Mesenchymal stem cell (in vitro differentiated cells and primary cell): ENCODE results near the gene RPA1.

ENCODE experiments used
- DNase-seq: peaks from one replicate; pipeline ENCODE4 v3.0.0-alpha.2; 2013
- H2AFZ ChIP-seq: one replicate; pipeline ENCODE4 v1.6.1; 2013; ENCODE audit warnings: low read depth, mild to moderate bottlenecking, control low read depth, inconsistent platforms, low read length, moderate library complexity
- H2AK5ac ChIP-seq: 2 replicates; pipeline ENCODE4 v1.6.1; 2013; ENCODE audit warnings: low read length, moderate library complexity, mild to moderate bottlenecking, inconsistent platforms; ENCODE audit not compliant: severe bottlenecking
- H2BK120ac ChIP-seq: one replicate; pipeline ENCODE4 v1.6.1; 2013; ENCODE audit warnings: low read depth, mild to moderate bottlenecking, inconsistent platforms, low read length, moderate library complexity
- H2BK12ac ChIP-seq, 2 experiments: one replicate each; pipeline ENCODE4 v1.6.1; 2013; ENCODE audit warnings: inconsistent platforms in 2 of 2, low read length in 2 of 2, mild to moderate bottlenecking in 2 of 2, moderate library complexity in 2 of 2, control low read depth in 1 of 2
- H2BK15ac ChIP-seq: one replicate; pipeline ENCODE4 v1.6.1; 2013; ENCODE audit warnings: mild to moderate bottlenecking, low read depth, inconsistent platforms; ENCODE audit not compliant: poor library complexity, severe bottlenecking
- H2BK5ac ChIP-seq: 2 replicates; pipeline ENCODE4 v1.6.1; 2013; ENCODE audit warnings: low read depth, mild to moderate bottlenecking, low read length, control low read depth, inconsistent platforms; ENCODE audit not compliant: poor library complexity, severe bottlenecking
- H3K14ac ChIP-seq, 2 experiments: one replicate each; pipeline ENCODE4 v1.6.1; 2013; ENCODE audit warnings: inconsistent platforms in 2 of 2, low read length in 2 of 2, control low read depth in 1 of 2, mild to moderate bottlenecking in 1 of 2, moderate library complexity in 1 of 2
- H3K18ac ChIP-seq, 2 experiments: one replicate each; pipeline ENCODE4 v1.6.1; 2013; ENCODE audit warnings: inconsistent platforms in 2 of 2, low read length in 2 of 2, control low read depth in 1 of 2, low read depth in 1 of 2, mild to moderate bottlenecking in 1 of 2
- H3K23ac ChIP-seq, 2 experiments: one replicate each; pipeline ENCODE4 v1.6.1; 2013; ENCODE audit warnings: inconsistent platforms in 2 of 2, low read length in 2 of 2, mild to moderate bottlenecking in 2 of 2, moderate library complexity in 2 of 2, control low read depth in 1 of 2
- H3K27ac ChIP-seq: 2 replicates; pipeline ENCODE4 v1.5.1; 2013; ENCODE audit warnings: mild to moderate bottlenecking, moderate library complexity, low read length, control low read depth, inconsistent platforms; ENCODE audit not compliant: poor library complexity, severe bottlenecking
- H3K27me3 ChIP-seq, 2 experiments: 2 replicates each; pipeline versions ENCODE4 v1.6.1 to v1.7.0; 2013; ENCODE audit warnings: low read length in 2 of 2, mild to moderate bottlenecking in 2 of 2, moderate library complexity in 2 of 2, control low read depth in 1 of 2, inconsistent platforms in 1 of 2; ENCODE audit not compliant: control insufficient read depth in 1 of 2, insufficient read depth in 1 of 2
- H3K36me3 ChIP-seq, 2 experiments: 2 replicates each; pipeline versions ENCODE4 v1.6.1 to v1.7.0; 2013; ENCODE audit warnings: low read length in 2 of 2, control low read depth in 1 of 2, inconsistent platforms in 1 of 2, low read depth in 1 of 2, mild to moderate bottlenecking in 1 of 2; ENCODE audit not compliant: insufficient read depth in 2 of 2, control insufficient read depth in 1 of 2
- H3K4ac ChIP-seq, 2 experiments: one replicate each; pipeline ENCODE4 v1.6.1; 2013; ENCODE audit warnings: inconsistent platforms in 2 of 2, low read length in 2 of 2, mild to moderate bottlenecking in 2 of 2, moderate library complexity in 2 of 2, control low read depth in 1 of 2, low read depth in 1 of 2
- H3K4me1 ChIP-seq: 2 replicates; pipeline ENCODE4 v1.6.1; 2013; ENCODE audit warnings: low read depth, low read length, control low read depth; ENCODE audit not compliant: control insufficient read depth, insufficient read depth
- H3K4me2 ChIP-seq: 2 replicates; pipeline ENCODE4 v1.6.1; 2013; ENCODE audit warnings: low read length, mild to moderate bottlenecking, inconsistent platforms; ENCODE audit not compliant: poor library complexity, severe bottlenecking
- H3K4me3 ChIP-seq, 2 experiments: 2 replicates each; pipeline versions ENCODE4 v1.5.1 to v1.7.0; 2013; ENCODE audit warnings: low read length in 2 of 2, mild to moderate bottlenecking in 2 of 2, control low read depth in 1 of 2, low read depth in 1 of 2; ENCODE audit not compliant: insufficient read depth in 1 of 2
- H3K79me1 ChIP-seq: replicated peaks from 2 replicates; pipeline ENCODE4 v1.6.1; 2013; ENCODE audit warnings: mild to moderate bottlenecking, control low read depth, low read length, inconsistent platforms; ENCODE audit not compliant: poor library complexity, severe bottlenecking
- H3K9ac ChIP-seq: 2 replicates; pipeline ENCODE4 v1.7.0; 2013; ENCODE audit warnings: mild to moderate bottlenecking, low read length, moderate library complexity
- H3K9me3 ChIP-seq: 2 replicates; pipeline ENCODE4 v1.7.0; 2013; ENCODE audit warnings: mild to moderate bottlenecking, low read length; ENCODE audit not compliant: control insufficient read depth
- H4K8ac ChIP-seq: one replicate; pipeline ENCODE4 v1.6.1; 2013; ENCODE audit warnings: inconsistent platforms, mild to moderate bottlenecking, low read length, moderate library complexity
- H4K91ac ChIP-seq: one replicate; pipeline ENCODE4 v1.6.1; 2013; ENCODE audit warnings: mild to moderate bottlenecking, low read length, inconsistent platforms
- WGBS: methylation state at CpG from one replicate; pipeline ENCODE4 v1.1.7; 2013; ENCODE audit warnings: mixed read lengths; 5-methylcytosine and 5-hydroxymethylcytosine counted together

Gene RPA1

GRCh38 chr17:1783834-1784611, 45.8 kb upstream of the RPA1 start:
- H3K4me1 ChIP-seq = peaks cover 26% of the 10 kb centered on the region
- DNase-seq = peak; percentile 85
- peak overlapping the region; percentile 71 for H2AK5ac ChIP-seq

DNA sequence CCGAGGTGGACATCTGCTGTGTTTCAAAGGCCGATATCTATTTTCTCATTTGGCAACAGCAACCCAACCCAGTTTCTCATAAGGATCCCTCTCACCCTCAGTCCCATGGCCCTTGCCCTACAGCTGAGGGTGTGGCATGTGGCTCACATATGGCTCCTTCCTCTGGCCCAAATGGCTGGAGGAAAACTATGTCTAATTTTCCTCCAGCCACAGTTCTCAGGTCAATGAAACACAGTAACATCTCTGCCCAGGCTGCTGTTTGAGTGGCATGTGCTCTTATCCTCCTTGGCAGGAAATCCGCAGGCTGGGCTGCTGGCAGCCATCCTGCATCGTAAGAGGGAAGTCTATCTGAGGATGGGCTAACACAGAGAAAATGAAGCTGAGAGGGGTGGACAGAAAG, 43.9 kb upstream of the RPA1 start:
- Histone ChIP-seq H2AK5ac (peak overlapping the region; percentile 31), H3K36me3 (peaks cover 14 to 35% of the 10 kb centered on the region in 2 experiments), H3K27ac (no peak overlapping the region)

More at GRCh38 chr17:1783834-1784611, 45.8 kb upstream of the RPA1 start:
- H3K4me2 ChIP-seq = no peak overlapping the region
- H2BK120ac ChIP-seq = no peak overlapping the region
- no peak overlapping the region for H2BK5ac ChIP-seq
- no peak overlapping the region for H3K27ac ChIP-seq
- peak overlapping the region; percentile 43 for H4K8ac ChIP-seq
- H3K4ac ChIP-seq = peak overlapping the region in 1 of 2 experiments; percentile 35
- 73% methylated on average over 16 of the region's 16 CpGs for WGBS
- no peak overlapping the region for H2AFZ ChIP-seq
- peak overlapping the region; percentile 96 to 97 for H2BK12ac ChIP-seq
- peak overlapping the region; percentile 28 for H4K91ac ChIP-seq
- H3K14ac ChIP-seq = no peak overlapping the region
- H3K9ac ChIP-seq = peak overlapping the region; percentile 82
- H3K18ac ChIP-seq = peak overlapping the region; percentile 19 to 42
- H3K27me3 ChIP-seq = no peaks in the 10 kb centered on the region
- H3K9me3 ChIP-seq = no peaks in the 10 kb centered on the region
- peaks cover 17% of the 10 kb centered on the region for H3K79me1 ChIP-seq
- no peak overlapping the region for H3K23ac ChIP-seq
- no peak overlapping the region for H2BK15ac ChIP-seq
- H3K4me3 ChIP-seq = peak overlapping the region in 1 of 2 experiments; percentile 65
- peaks cover 14 to 35% of the 10 kb centered on the region in 2 experiments for H3K36me3 ChIP-seq

GRCh38 chr17:1786708-1787107, 43.1 kb upstream of the RPA1 start:
- DNase-seq = no peak
- H4K91ac ChIP-seq = no peak overlapping the region
- WGBS = 88% methylated on average over 7 of the region's 7 CpGs

More for the DNA sequence above, 43.9 kb upstream of the RPA1 start:
- Histone ChIP-seq H3K23ac (no peak overlapping the region), H3K79me1 (peaks cover 17% of the 10 kb centered on the region), H3K9me3 (no peaks in the 10 kb centered on the region), H4K91ac (peak overlapping the region; percentile 34), H3K4me2 (no peak overlapping the region), H2BK12ac (peak overlapping the region; percentile 20 to 23), H3K18ac (peak overlapping the region in 1 of 2 experiments; percentile 34), H3K4me1 (peaks cover 26% of the 10 kb centered on the region), H3K9ac (peak overlapping the region; percentile 78), H2BK15ac (peak overlapping the region; percentile 15), H2BK120ac (peak overlapping the region; percentile 27), H3K27me3 (no peaks in the 10 kb centered on the region), H2AFZ (no peak overlapping the region), H3K4me3 (no peak overlapping the region), H3K14ac (no peak overlapping the region), H3K4ac (peak overlapping the region in 1 of 2 experiments; percentile 2), H4K8ac (no peak overlapping the region), H2BK5ac (no peak overlapping the region)
- 96% methylated on average over 4 of the region's 4 CpGs for WGBS
- DNase-seq = no peak

DNA sequence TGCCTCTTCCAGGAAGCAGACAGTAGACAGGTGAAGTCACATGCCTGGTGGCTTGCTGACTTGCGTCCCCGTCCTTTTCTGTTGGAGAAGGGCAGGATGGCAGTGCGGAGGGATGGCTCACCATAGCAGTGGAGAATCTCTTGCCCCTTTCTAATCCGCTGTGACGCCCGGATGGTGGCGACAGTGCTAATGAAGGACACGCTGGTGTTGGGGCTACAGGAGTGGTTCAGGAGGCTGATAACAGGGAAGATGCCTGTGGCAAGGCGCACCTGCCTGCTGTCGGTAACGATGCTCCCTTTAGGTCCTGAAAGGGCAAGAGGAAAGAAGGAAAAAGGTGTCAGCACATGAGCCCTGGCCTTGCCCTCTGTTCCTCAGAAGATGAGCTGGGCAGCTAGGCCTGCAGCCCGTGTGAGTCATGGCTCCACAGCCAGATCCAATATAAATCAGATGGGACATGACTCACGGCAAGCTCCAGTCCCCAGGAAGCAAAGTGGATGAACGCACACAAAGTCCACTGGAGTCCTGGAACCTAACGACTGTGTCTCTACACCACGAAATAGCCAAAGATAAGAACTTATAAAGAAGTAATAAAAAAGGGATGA, 42.4 kb upstream of the RPA1 start:
- Histone ChIP-seq H3K36me3 (peaks cover 4 to 26% of the 10 kb centered on the region in 2 experiments), H3K18ac (peak overlapping the region; percentile 14 to 91), H3K4me3 (peak overlapping the region in 1 of 2 experiments; percentile 12), H2BK15ac (no peak overlapping the region), H4K8ac (peak overlapping the region; percentile 20), H2AFZ (no peak overlapping the region), H4K91ac (peak overlapping the region; percentile 8), H3K14ac (peak overlapping the region in 1 of 2 experiments; percentile 30), H3K4me1 (peaks cover 27% of the 10 kb centered on the region), H3K27me3 (no peaks in the 10 kb centered on the region), H3K4ac (peak overlapping the region in 1 of 2 experiments; percentile 42), H3K79me1 (peaks cover 19% of the 10 kb centered on the region), H2BK120ac (no peak overlapping the region), H3K27ac (peak overlapping the region; percentile 77), H3K9ac (peak overlapping the region; percentile 78), H2BK12ac (peak overlapping the region; percentile 57 to 85), H2BK5ac (no peak overlapping the region), H2AK5ac (peak overlapping the region; percentile 78), H3K9me3 (no peaks in the 10 kb centered on the region), H3K4me2 (no peak overlapping the region), H3K23ac (peak overlapping the region in 1 of 2 experiments; percentile 17)
- 53% methylated on average over 13 of the region's 16 CpGs for WGBS
- DNase-seq = peak; percentile 97

More at GRCh38 chr17:1786708-1787107, 43.1 kb upstream of the RPA1 start:
- H3K36me3 ChIP-seq = peaks cover 6 to 30% of the 10 kb centered on the region in 2 experiments
- no peak overlapping the region for H3K14ac ChIP-seq
- H2BK120ac ChIP-seq = no peak overlapping the region
- H3K4me3 ChIP-seq = peak overlapping the region in 1 of 2 experiments; percentile 12
- H3K79me1 ChIP-seq = peaks cover 17% of the 10 kb centered on the region
- H3K4me1 ChIP-seq = peaks cover 26% of the 10 kb centered on the region
- peak overlapping the region; percentile 25 to 51 for H2BK12ac ChIP-seq
- H3K9ac ChIP-seq = peak overlapping the region; percentile 78
- H3K4me2 ChIP-seq = no peak overlapping the region
- H3K27me3 ChIP-seq = no peaks in the 10 kb centered on the region
- H3K4ac ChIP-seq = peak overlapping the region in 1 of 2 experiments; percentile 17
- H3K27ac ChIP-seq = no peak overlapping the region
- H2AFZ ChIP-seq = no peak overlapping the region
- H4K8ac ChIP-seq = peak overlapping the region; percentile 19
- no peaks in the 10 kb centered on the region for H3K9me3 ChIP-seq
- no peak overlapping the region for H2BK5ac ChIP-seq
- peak overlapping the region; percentile 91 for H2AK5ac ChIP-seq
- peak overlapping the region in 1 of 2 experiments; percentile 28 for H3K18ac ChIP-seq
- H3K23ac ChIP-seq = no peak overlapping the region
- H2BK15ac ChIP-seq = peak overlapping the region; percentile 84
